Measurements from ENCODE around the gene CCDC78. TPM values are rescaled to one million over a fixed set of nuclear protein-coding genes. Genes with fewer than 3 reads are reported as not detected.

CCDC78 gene
- total and polyA plus RNA-seq, 7 experiments from 2014 or later = 2.6 to 4.4 (median 3.0) TPM; not detected in 2

DNA sequence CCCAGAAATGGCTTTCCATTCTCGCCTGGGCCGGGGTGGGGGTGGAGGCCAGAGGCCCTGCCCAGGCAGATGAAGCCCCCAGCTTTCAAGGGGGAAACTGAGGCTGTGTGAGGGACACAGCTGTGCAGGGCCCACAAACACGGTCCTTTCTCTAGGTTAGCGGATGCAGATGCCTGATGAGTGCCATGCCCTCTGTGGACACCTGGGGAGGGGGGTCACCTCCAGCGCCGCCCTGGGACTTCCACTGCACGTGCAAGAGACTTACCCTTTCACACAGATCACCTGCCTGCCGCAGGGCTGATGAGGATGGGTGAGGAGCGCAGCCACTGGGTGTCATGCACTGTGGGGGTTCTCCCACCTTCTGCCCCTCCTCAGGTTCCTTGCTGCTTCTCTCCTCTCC, 7.9 kb downstream of the CCDC78 start:
- peaks cover 0 to 30% (median 17%) of the 10 kb centered on the region in 7 donors for H3K4me1 Mint-ChIP-seq
- no peak overlapping the region for H3K27ac Mint-ChIP-seq
- intact Hi-C loops (cut with micrococcal nuclease) = loop anchor here in 1 of 2 donors (10.0 kb wide), 1 partner anchor 256 kb away; the partner anchor contains the start of gene LMF1

DNA sequence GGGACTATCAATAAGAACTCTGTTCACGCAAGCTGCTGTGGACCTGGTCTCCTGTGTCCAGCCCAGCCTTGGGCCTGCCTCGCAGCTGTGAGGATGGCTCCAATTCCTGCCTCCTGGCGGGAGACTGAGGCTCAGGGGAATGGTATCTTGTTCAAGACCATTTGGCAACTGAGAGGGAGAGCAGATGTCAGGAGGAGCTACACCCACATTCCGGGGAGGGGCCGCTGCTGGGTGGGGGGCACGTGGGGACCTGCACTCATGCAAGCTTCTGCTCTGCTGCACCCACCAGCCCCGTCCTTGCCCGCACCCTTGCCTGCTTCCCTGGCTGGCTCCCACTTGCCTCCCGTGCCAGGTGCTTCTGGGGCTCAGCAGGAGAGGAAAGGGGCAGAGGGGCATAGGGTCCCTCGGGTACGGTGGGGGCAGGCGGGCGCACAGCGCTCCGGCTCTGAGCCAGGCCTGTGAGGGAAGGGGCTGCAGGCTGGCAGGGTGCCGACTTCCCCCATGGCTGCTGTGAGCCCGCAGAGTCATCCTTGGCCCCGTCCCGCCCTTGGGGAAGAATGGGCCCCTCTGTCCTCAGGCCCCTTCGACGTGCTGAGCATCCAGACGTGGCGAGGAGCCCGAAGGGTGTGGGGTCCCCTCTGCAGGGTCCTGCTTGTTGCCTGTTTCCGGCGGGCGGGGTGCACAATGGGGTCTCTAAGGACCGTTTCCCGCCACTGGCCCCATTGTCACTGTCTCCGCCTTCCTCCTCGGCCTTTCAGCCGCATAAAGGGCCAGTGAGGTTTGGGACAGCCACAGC, 8.6 kb downstream of the CCDC78 start:
- Mint-ChIP-seq H3K36me3 (no peaks in the 10 kb centered on the region), H3K4me1 (peaks cover 0 to 27% (median 18%) of the 10 kb centered on the region in 7 donors), H3K9me3 (no peaks in the 10 kb centered on the region), H3K27ac (no peak overlapping the region), H3K27me3 (peaks cover 0 to 30% (median 3%) of the 10 kb centered on the region in 5 donors), H3K4me3 (no peak overlapping the region)
- POLR2A ChIA-PET = interaction anchor here (0.6 kb wide), 2 partner anchors 12 kb away, joined by 3 read pairs; no protein-coding TSS in a partner anchor
- Histone ChIP-seq H3K27me3 (ENCODE audit: control insufficient read depth in 2 of 2, insufficient read depth in 2 of 2, low read length in 2 of 2) (no peaks in the 10 kb centered on the region), H3K27ac (ENCODE audit: low read depth, low read length) (no peak overlapping the region), H3K4me3 (ENCODE audit: low read length) (no peak overlapping the region), H3K9me3 (ENCODE audit: control insufficient read depth in 2 of 3, low read length in 3 of 3) (no peaks in the 10 kb centered on the region), H3K36me3 (ENCODE audit: control insufficient read depth in 2 of 3, insufficient read depth in 3 of 3, low read length in 3 of 3) (no peaks in the 10 kb centered on the region), H3K4me1 (ENCODE audit: control insufficient read depth in 2 of 2, insufficient read depth in 2 of 2, low read length in 2 of 2) (peaks cover 17 to 25% of the 10 kb centered on the region in 2 donors)
- intact Hi-C loops (cut with micrococcal nuclease) = loop anchor here in 1 of 2 donors (10.0 kb wide), 1 partner anchor 257 kb away; the partner anchor contains the start of gene LMF1
- DNase-seq (no peak), ATAC-seq (no peak)
- CTCF ChIA-PET = interaction anchor here (0.9 kb wide), 2 partner anchors 8 to 15 kb away, joined by 3 read pairs; partner anchors contain the start of gene CCDC78

More for the DNA sequence above, 7.9 kb downstream of the CCDC78 start:
- Histone ChIP-seq H3K4me3 (ENCODE audit: low read length) (no peak overlapping the region), H3K36me3 (ENCODE audit: control insufficient read depth in 2 of 3, insufficient read depth in 3 of 3, low read length in 3 of 3) (no peaks in the 10 kb centered on the region), H3K9me3 (ENCODE audit: control insufficient read depth in 2 of 3, low read length in 3 of 3) (no peaks in the 10 kb centered on the region), H3K4me1 (ENCODE audit: control insufficient read depth in 2 of 2, insufficient read depth in 2 of 2, low read length in 2 of 2) (peaks cover 17 to 25% of the 10 kb centered on the region in 2 donors), H3K27ac (ENCODE audit: low read depth, low read length) (no peak overlapping the region), H3K27me3 (ENCODE audit: control insufficient read depth in 2 of 2, insufficient read depth in 2 of 2, low read length in 2 of 2) (no peaks in the 10 kb centered on the region)
- ChIA-PET CTCF (no interaction called here), POLR2A (interaction anchor here (0.6 to 1.1 kb wide), 2 partner anchors 9 to 11 kb away, joined by 3 to 5 read pairs; partner anchors contain the start of gene HAGHL)
- peaks cover 0 to 26% (median 0%) of the 10 kb centered on the region in 5 donors for H3K27me3 Mint-ChIP-seq
- no peaks in the 10 kb centered on the region for H3K9me3 Mint-ChIP-seq
- no peak for DNase-seq
- H3K36me3 Mint-ChIP-seq = no peaks in the 10 kb centered on the region
- H3K4me3 Mint-ChIP-seq = peak overlapping the region in 4 of 10 donors; percentile 51 to 87 (median 65)
- no peak for ATAC-seq

DNA sequence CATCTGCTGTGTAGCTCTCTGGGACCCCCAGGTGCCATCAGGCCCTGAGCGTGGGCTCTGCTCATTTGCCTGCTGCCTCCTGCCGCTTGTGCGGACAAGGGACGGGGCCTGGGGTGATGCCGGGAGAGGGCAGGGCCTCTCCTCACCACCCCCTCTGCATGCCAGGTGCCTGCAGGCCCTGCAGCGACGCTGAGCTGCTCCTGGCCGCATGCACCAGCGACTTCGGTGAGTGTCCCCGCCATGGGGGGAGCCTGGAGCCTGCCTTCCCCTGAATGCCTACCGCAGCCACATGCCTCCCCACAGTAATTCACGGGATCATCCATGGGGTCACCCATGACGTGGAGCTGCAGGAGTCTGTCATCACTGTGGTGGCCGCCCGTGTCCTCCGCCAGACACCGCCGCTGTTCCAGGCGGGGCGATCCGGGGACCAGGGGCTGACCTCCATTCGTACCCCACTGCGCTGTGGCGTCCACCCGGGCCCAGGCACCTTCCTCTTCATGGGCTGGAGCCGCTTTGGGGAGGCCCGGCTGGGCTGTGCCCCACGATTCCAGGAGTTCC, 9.4 kb downstream of the CCDC78 start:
- DNase-seq (no peak), ATAC-seq (no peak)
- Mint-ChIP-seq H3K36me3 (no peaks in the 10 kb centered on the region), H3K27me3 (peaks cover 0 to 31% (median 4%) of the 10 kb centered on the region in 5 donors), H3K27ac (no peak overlapping the region), H3K4me3 (peak overlapping the region in 5 of 10 donors; percentile 44 to 70 (median 51)), H3K4me1 (peaks cover 0 to 24% (median 17%) of the 10 kb centered on the region in 7 donors), H3K9me3 (no peaks in the 10 kb centered on the region)
- Histone ChIP-seq H3K27ac (ENCODE audit: low read depth, low read length) (no peak overlapping the region), H3K4me1 (ENCODE audit: control insufficient read depth in 2 of 2, insufficient read depth in 2 of 2, low read length in 2 of 2) (peaks cover 17 to 20% of the 10 kb centered on the region in 2 donors), H3K4me3 (ENCODE audit: low read length) (no peak overlapping the region), H3K36me3 (ENCODE audit: control insufficient read depth in 2 of 3, insufficient read depth in 3 of 3, low read length in 3 of 3) (no peaks in the 10 kb centered on the region), H3K9me3 (ENCODE audit: control insufficient read depth in 2 of 3, low read length in 3 of 3) (no peaks in the 10 kb centered on the region), H3K27me3 (ENCODE audit: control insufficient read depth in 2 of 2, insufficient read depth in 2 of 2, low read length in 2 of 2) (no peaks in the 10 kb centered on the region)
- POLR2A ChIA-PET = interaction anchor here (0.6 to 1.5 kb wide), 4 partner anchors 13 to 1498 kb away, joined by 3 to 7 read pairs (median 4); partner anchors contain the start of gene PGP
- intact Hi-C loops (cut with micrococcal nuclease) = loop anchor here in 1 of 2 donors (10.0 kb wide), 1 partner anchor 258 kb away; the partner anchor contains the start of gene LMF1
- CTCF ChIA-PET = interaction anchor here (0.9 kb wide), 3 partner anchors 9 to 68 kb away, joined by 3 read pairs; partner anchors contain the start of gene CCDC78

DNA sequence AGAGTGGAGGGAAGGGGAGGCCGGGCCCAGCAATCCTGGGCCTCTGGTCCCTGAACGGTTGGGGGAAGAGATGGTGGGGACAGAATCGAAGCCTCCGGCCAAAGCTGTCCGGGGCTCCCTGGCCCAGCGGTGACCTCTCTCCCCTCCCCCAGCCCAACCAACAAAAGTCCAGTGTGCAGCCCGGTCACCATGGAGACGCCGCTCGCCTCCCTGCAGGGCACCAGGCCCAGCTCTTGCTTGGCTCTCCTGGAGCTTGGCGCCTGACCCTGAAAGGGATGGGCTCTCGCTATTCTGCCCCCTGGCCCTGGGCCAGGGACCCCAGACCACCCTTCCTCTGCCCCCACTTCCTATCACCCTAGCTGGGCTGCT, 10.1 kb downstream of the CCDC78 start:
- no peaks in the 10 kb centered on the region for H3K36me3 ChIP-seq (ENCODE audit: control insufficient read depth in 2 of 3, insufficient read depth in 3 of 3, low read length in 3 of 3)
- intact Hi-C loops (cut with micrococcal nuclease) = loop anchor here in 1 of 2 donors (10.0 kb wide), 1 partner anchor 259 kb away; the partner anchor contains the start of gene LMF1
- H3K27me3 ChIP-seq (ENCODE audit: control insufficient read depth in 2 of 2, insufficient read depth in 2 of 2, low read length in 2 of 2) = peaks cover 0 to 3% of the 10 kb centered on the region in 2 donors
- Mint-ChIP-seq H3K27me3 (peaks cover 0 to 31% (median 4%) of the 10 kb centered on the region in 5 donors), H3K27ac (peak overlapping the region in 1 of 9 donors; percentile 82), H3K4me3 (peak overlapping the region; percentile 27 to 81 (median 56)), H3K4me1 (peaks cover 0 to 24% (median 17%) of the 10 kb centered on the region in 7 donors), H3K9me3 (no peaks in the 10 kb centered on the region), H3K36me3 (no peaks in the 10 kb centered on the region)
- H3K4me1 ChIP-seq (ENCODE audit: control insufficient read depth in 2 of 2, insufficient read depth in 2 of 2, low read length in 2 of 2) = peaks cover 13 to 16% of the 10 kb centered on the region in 2 donors
- no peak overlapping the region for H3K4me3 ChIP-seq (ENCODE audit: low read length)
- no peaks in the 10 kb centered on the region for H3K9me3 ChIP-seq (ENCODE audit: control insufficient read depth in 2 of 3, low read length in 3 of 3)
- POLR2A ChIA-PET = interaction anchor here (0.9 to 1.5 kb wide), 6 partner anchors 11 to 1499 kb away, joined by 3 to 7 read pairs (median 4); partner anchors contain the start of genes CIAO3, HAGHL, PGP and WDR24
- H3K27ac ChIP-seq (ENCODE audit: low read depth, low read length) = no peak overlapping the region
- DNase-seq = no peak
- CTCF ChIA-PET = interaction anchor here (0.6 to 0.9 kb wide), 2 partner anchors 20 to 68 kb away, joined by 3 read pairs; no protein-coding TSS in a partner anchor
- no peak for ATAC-seq

DNA sequence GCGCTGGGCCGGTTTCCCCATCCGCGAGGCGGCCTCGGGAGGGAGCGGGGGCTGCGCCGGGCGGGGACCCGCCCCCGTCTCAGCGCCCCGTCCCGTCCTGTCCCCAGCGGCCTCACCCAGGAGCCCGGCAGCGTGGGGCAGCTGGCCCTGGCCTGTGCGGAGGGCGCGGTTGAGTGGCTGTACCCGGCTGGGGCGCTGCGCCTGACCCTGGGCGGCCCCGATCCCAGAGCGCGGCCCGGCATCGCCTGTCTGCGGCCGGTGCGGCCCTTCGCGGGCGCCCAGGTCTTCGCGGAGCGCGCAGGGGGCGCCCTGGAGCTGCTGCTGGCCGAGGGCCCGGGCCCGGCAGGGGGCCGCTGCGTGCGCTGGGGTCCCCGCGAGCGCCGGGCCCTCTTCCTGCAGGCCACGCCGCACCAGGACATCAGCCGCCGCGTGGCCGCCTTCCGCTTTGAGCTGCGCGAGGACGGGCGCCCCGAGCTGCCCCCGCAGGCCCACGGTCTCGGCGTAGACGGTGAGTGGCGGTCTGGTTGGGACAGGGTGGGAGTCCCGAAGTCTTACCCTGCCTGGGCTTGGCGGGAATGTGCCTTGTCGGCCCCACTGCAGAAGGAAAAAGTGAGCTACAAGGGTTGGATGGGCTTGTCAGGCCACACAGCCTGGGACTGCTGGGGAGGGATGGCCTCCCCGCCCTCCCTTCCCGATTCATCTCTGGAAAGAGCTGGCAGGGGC, 10.6 kb downstream of the CCDC78 start:
- Mint-ChIP-seq H3K36me3 (no peaks in the 10 kb centered on the region), H3K27me3 (peaks cover 0 to 31% (median 4%) of the 10 kb centered on the region in 5 donors), H3K9me3 (no peaks in the 10 kb centered on the region), H3K27ac (no peak overlapping the region), H3K4me1 (peaks cover 0 to 24% (median 17%) of the 10 kb centered on the region in 7 donors), H3K4me3 (peak overlapping the region in 9 of 10 donors; percentile 27 to 81 (median 61))
- DNase-seq (peak in 1 of 9 donors; percentile 53), ATAC-seq (peak; percentile 2)
- Histone ChIP-seq H3K27ac (ENCODE audit: low read depth, low read length) (no peak overlapping the region), H3K4me1 (ENCODE audit: control insufficient read depth in 2 of 2, insufficient read depth in 2 of 2, low read length in 2 of 2) (peaks cover 13% of the 10 kb centered on the region in 2 donors), H3K9me3 (ENCODE audit: control insufficient read depth in 2 of 3, low read length in 3 of 3) (no peaks in the 10 kb centered on the region), H3K36me3 (ENCODE audit: control insufficient read depth in 2 of 3, insufficient read depth in 3 of 3, low read length in 3 of 3) (no peaks in the 10 kb centered on the region), H3K4me3 (ENCODE audit: low read length) (peak overlapping the region; percentile 30), H3K27me3 (ENCODE audit: control insufficient read depth in 2 of 2, insufficient read depth in 2 of 2, low read length in 2 of 2) (peaks cover 0 to 4% of the 10 kb centered on the region in 2 donors)
- ChIA-PET CTCF (interaction anchor here (0.6 to 0.7 kb wide), 2 partner anchors 17 to 21 kb away, joined by 3 read pairs; no protein-coding TSS in a partner anchor), POLR2A (interaction anchor here (0.6 to 1.5 kb wide), 8 partner anchors 12 to 1499 kb away, joined by 3 to 7 read pairs (median 3); partner anchors contain the start of genes CIAO3, HAGHL, PGP and WDR24)
- intact Hi-C loops (cut with micrococcal nuclease) = loop anchor here in 1 of 2 donors (1.0 to 10.0 kb wide), 3 partner anchors 12 to 259 kb away; partner anchors contain the start of genes HAGHL and LMF1
